OCI-LY7 (cell line): ENCODE data around the gene HYLS1. TPM values are rescaled to one million over a fixed set of nuclear protein-coding genes. Genes with fewer than 3 reads are reported as not detected.

Experiments used
- BruUV-seq: library from RNA; stranded (reverse); fragments of 400-500 nt; replicated peaks from 2 replicates; lab custom pipeline; 2021; lab: Mats Ljungman, UMichigan
- CTCF ChIA-PET: fragments of 300-600 bp; sonication (Branson Sonifier 250); formaldehyde crosslinking; loops from one replicate; lab custom pipeline; 2022; ENCODE audit warnings: antibody characterized with exemption; ENCODE audit not compliant: unreplicated experiment; lab: Charles Lee
- POLR2A ChIA-PET: fragments of 300-600 bp; sonication (Branson Sonifier 250); formaldehyde crosslinking; loops from one replicate; lab custom pipeline; 2022; ENCODE audit warnings: antibody characterized with exemption; lab: Charles Lee
- DNase-seq: peaks from one replicate; pipeline ENCODE4 v3.0.0-alpha.2; 2015; ENCODE audit warnings: low spot score
- H2AFZ ChIP-seq: fragments of 200-600 bp; sonication (generic), shearing (Covaris generic); 2 replicates; pipeline ENCODE4 v1.6.1; 2014; ENCODE audit warnings: mild to moderate bottlenecking, antibody characterized with exemption, low read length, moderate library complexity
- H3K27ac ChIP-seq: fragments of 200-600 bp; sonication (generic); 2 replicates; pipeline ENCODE4 v1.5.1; 2014; ENCODE audit warnings: mixed run types, low read depth, mild to moderate bottlenecking, moderate library complexity, low read length, inconsistent platforms; ENCODE audit not compliant: poor library complexity, severe bottlenecking
- H3K36me3 ChIP-seq: fragments of 200-600 bp; sonication (generic); 2 replicates; pipeline ENCODE4 v1.6.1; 2014; ENCODE audit warnings: mild to moderate bottlenecking, antibody characterized with exemption, low read length, moderate library complexity, mixed read lengths; ENCODE audit not compliant: insufficient read depth
- H3K4me1 ChIP-seq: fragments of 200-600 bp; sonication (generic); 2 replicates; pipeline ENCODE4 v1.5.1; 2014; ENCODE audit warnings: mild to moderate bottlenecking, low read length; ENCODE audit not compliant: insufficient read depth, poor library complexity, severe bottlenecking
- H3K4me2 ChIP-seq: fragments of 200-600 bp; sonication (generic); 2 replicates; pipeline ENCODE4 v1.6.1; 2014; ENCODE audit warnings: mild to moderate bottlenecking, low read length
- H3K4me3 ChIP-seq: fragments of 200-600 bp; sonication (generic); 2 replicates; pipeline ENCODE4 v1.5.1; 2014; ENCODE audit warnings: mild to moderate bottlenecking, low read depth, low read length; ENCODE audit not compliant: poor library complexity, severe bottlenecking
- H3K79me2 ChIP-seq: fragments of 200-600 bp; sonication (generic); 2 replicates; pipeline ENCODE4 v1.6.1; 2016; ENCODE audit warnings: low read depth, mild to moderate bottlenecking, low read length, moderate library complexity, mixed read lengths; ENCODE audit not compliant: insufficient read depth
- H3K9me2 ChIP-seq: fragments of 200-600 bp; sonication (generic); 2 replicates; pipeline ENCODE4 v1.6.1; 2016; ENCODE audit warnings: mild to moderate bottlenecking, low read length, mixed read lengths; ENCODE audit not compliant: insufficient read depth
- H3K9me3 ChIP-seq: fragments of 200-600 bp; sonication (generic); 2 replicates; pipeline ENCODE4 v1.6.1; 2014; ENCODE audit warnings: mild to moderate bottlenecking, mixed run types, low read length, mixed read lengths
- H4K20me1 ChIP-seq: fragments of 200-600 bp; sonication (generic); 2 replicates; pipeline ENCODE4 v1.6.1; 2014; ENCODE audit warnings: mild to moderate bottlenecking, antibody characterized with exemption, low read length, moderate library complexity, mixed read lengths; ENCODE audit not compliant: insufficient read depth
- CTCF ChIP-seq: fragments of 200-600 bp; sonication (generic); conservative IDR thresholded peaks from 2 replicates; pipeline ENCODE4 v1.5.1; 2014; ENCODE audit warnings: mild to moderate bottlenecking, antibody characterized with exemption, low read length, moderate library complexity, mixed read lengths
- EZH2phosphoT487 ChIP-seq: fragments of 200-600 bp; sonication (generic); IDR thresholded peaks from 2 replicates; pipeline ENCODE4 v1.6.1; 2018; ENCODE audit warnings: low read depth, borderline replicate concordance, mild to moderate bottlenecking, mixed run types, antibody characterized with exemption, low read length, moderate library complexity, mixed read lengths
- intact Hi-C: fragments of 100-400 bp; cut with micrococcal nuclease; formaldehyde crosslinking; loops from one replicate; pipeline ENCODE4 v1.10.0; 2022; ENCODE audit not compliant: unreplicated experiment
- total RNA-seq, 2 experiments: library from RNA; depleted of rRNA in 1 of 2; stranded (reverse); fragments of >200 nt in 1 of 2; shearing (Covaris generic) in 1 of 2; gene quantifications; 2 replicates each; pipeline ENCODE4 v1.2.3, GENCODE V29; 2014 to 2022

The HYLS1 gene
- total RNA-seq, 2 experiments from 2014 or later, result 18.3 to 31.5 TPM

- Histone ChIP-seq H3K4me2 (peak within 1 kb of the TSS; percentile 87), H3K9me3 (no peaks in the 10 kb centered on the region), H3K27ac (peak within 1 kb of the TSS; percentile 17), H2AFZ (peak within 1 kb of the TSS; percentile 90), H3K4me1 (peaks cover 8% of the 10 kb centered on the region), H3K4me3 (peak within 1 kb of the TSS; percentile 86), H4K20me1 (peaks cover 3% of the 10 kb centered on the region; the same call in 1 of the 2 replicates), H3K9me2 (no peaks in the 10 kb centered on the region), H3K36me3 (peaks cover 37% of the 10 kb centered on the region), H3K79me2 (peaks cover 26% of the 10 kb centered on the region; the same call in 1 of the 2 replicates)
- peak; percentile 84 for DNase-seq
- TF ChIP-seq CTCF, result no peak
- TF ChIP-seq EZH2phosphoT487, result no peak
- BruUV-seq, result no TSS peak
- intact Hi-C loops, result no loop called here
- ChIA-PET CTCF (interaction anchor here (1.2 kb wide), 1 partner anchor 15 kb away, joined by 8 read pairs; the partner anchor contains the start of gene HYLS1), POLR2A (interaction anchor here (0.7 to 1.6 kb wide), 12 partner anchors 10 to 366 kb away, joined by 3 to 8 read pairs (median 4); partner anchors contain the start of genes FAM118B, FOXRED1, HYLS1 and RPUSD4)
Measured at GRCh38 chr11:125902927-125903710, 15.7 kb downstream of the HYLS1 start, which contains the start of gene PUS3. Gene PUS3 (minus strand): TSS chr11:125903206. CDS start chr11:125896284, 6,922 bp downstream.

GRCh38 chr11:125903711-125904659, 16.5 kb downstream of the HYLS1 start, which contains the start of gene DDX25:
Gene DDX25 (plus strand): TSS chr11:125904508. CDS start chr11:125904518, 10 bp downstream.
- Histone ChIP-seq H4K20me1 (no peaks in the 10 kb centered on the region; the same call in 1 of the 2 replicates), H3K79me2 (peaks cover 20% of the 10 kb centered on the region; the same call in 1 of the 2 replicates), H3K4me2 (peak within 1 kb of the TSS; percentile 87; the same call in 1 of the 2 replicates), H3K9me2 (no peaks in the 10 kb centered on the region), H3K4me1 (peaks cover 8% of the 10 kb centered on the region), H3K9me3 (no peaks in the 10 kb centered on the region), H3K27ac (no peak within 1 kb of the TSS), H3K4me3 (no peak within 1 kb of the TSS), H3K36me3 (peaks cover 29% of the 10 kb centered on the region), H2AFZ (no peak within 1 kb of the TSS)
- ChIA-PET POLR2A (interaction anchor here (0.7 to 1.6 kb wide), 9 partner anchors 9 to 365 kb away, joined by 3 to 8 read pairs (median 4); partner anchors contain the start of genes FAM118B, FOXRED1, RPUSD4 and SRPRA), CTCF (no interaction called here)
- no peak for DNase-seq
- BruUV-seq, result no TSS peak
- intact Hi-C loops, result no loop called here
- TF ChIP-seq CTCF, result no peak
- TF ChIP-seq EZH2phosphoT487, result no peak
